ENCODE results near the gene TBC1D17.
"Not testable (repeated sequence)": the region's sequence is repeated elsewhere in the genome, so short reads cannot be mapped to it uniquely, and the experiment has no call there.

Gene TBC1D17

DNA sequence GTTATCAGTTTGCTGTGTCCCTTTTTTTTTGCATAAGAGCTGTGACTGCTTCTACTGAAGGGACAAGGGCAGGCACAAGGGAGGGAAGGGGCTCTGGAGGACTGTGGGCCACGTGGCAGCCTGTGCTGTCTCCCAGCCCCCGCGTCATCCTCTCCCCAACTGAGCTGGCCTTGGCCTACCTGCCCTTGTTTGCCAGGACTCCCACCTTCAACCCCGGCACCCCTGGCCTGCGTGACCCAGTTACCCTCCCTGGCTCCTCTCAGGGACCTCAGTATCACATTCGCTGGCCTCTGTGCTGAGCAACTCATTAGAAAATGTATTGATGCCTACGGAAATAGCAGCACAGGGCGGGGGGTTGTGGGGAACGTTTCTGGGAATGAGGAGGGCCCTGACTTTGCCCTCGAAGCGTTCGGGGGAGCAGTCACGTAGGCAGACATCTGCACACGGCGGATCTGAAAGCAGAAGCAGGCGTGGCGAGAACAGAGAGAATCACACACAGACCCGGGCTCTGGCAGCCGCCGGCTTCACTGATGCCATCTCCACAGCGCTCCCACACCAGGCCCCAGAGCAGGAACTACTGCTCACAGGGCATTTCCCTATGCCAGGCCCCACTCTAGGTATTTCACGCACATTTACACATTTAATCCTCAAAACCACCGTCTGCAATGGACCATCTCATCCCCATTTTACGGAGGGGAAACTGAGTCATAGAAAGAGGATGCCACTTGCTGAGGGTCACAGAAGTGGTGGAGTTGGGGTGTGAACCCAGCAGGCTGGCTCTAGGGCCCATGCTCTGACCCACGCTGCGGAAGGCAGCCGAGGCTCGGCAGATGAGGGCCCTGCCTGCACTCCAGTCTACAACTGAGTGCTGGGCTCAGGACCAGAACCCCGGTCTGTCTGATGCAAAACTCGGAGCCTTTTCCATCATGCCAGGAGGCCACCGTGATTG is 45.8 kb downstream of the TBC1D17 start:
- TF ChIP-seq, protein P1, sequence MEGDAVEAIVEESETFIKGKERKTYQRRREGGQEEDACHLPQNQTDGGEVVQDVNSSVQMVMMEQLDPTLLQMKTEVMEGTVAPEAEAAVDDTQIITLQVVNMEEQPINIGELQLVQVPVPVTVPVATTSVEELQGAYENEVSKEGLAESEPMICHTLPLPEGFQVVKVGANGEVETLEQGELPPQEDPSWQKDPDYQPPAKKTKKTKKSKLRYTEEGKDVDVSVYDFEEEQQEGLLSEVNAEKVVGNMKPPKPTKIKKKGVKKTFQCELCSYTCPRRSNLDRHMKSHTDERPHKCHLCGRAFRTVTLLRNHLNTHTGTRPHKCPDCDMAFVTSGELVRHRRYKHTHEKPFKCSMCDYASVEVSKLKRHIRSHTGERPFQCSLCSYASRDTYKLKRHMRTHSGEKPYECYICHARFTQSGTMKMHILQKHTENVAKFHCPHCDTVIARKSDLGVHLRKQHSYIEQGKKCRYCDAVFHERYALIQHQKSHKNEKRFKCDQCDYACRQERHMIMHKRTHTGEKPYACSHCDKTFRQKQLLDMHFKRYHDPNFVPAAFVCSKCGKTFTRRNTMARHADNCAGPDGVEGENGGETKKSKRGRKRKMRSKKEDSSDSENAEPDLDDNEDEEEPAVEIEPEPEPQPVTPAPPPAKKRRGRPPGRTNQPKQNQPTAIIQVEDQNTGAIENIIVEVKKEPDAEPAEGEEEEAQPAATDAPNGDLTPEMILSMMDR (IDR thresholded peaks at IDR 0.05; ENCODE audit: low read length, missing control alignments), result no peak
- DNase-seq (ENCODE audit: low read depth), result no peak
- H3K4me3 ChIP-seq (replicated peaks; ENCODE audit: low read depth, low read length), result no peak overlapping the region

DNA sequence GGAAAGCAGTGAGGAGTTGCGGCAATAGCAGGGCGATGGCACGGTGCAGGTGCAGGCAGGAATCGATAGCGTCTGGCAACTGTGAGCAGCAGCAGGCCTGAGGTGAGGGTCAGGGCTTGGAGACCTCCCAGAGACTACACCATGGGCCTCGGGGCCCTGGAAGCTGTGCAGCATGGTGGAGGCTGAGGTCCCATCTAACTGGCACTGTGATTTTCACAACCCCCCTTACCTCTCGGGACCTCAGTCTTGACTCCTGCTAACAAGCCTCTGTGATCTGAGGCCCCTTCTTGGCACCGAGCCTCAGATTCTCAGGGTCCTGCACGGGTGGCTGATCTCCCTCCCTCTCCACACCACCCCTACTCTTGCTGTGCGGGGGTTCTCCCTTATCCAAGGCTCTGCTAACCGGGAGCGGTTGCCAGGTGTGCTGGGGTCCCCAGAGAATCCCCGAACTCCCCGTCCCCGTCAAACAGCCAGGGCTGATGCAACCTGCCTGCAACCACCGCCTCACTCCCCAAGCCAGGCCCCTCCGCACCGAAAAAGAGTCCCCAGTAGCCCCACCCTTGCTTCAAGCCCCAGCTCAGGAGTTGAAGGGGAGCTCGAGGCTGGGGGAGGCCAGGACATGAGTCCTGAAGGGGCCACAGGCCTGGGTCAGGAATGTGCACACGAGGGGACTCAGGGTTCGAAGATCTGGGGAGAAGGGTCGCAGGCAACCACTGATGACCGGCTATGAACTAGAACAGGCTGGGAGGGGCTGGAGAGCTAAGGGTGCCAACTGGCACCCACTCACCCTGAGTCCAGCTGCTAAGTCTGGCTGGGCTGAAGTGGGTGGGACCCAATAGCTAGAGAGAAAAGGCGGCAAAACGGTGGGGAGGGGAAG is 46.7 kb downstream of the TBC1D17 start:
- no peak overlapping the region for H3K4me3 ChIP-seq (replicated peaks; ENCODE audit: low read depth, low read length)
- DNase-seq (ENCODE audit: low read depth), result no peak
- TF ChIP-seq, protein P1 (IDR thresholded peaks at IDR 0.05; ENCODE audit: low read length, missing control alignments), result no peak

DNA sequence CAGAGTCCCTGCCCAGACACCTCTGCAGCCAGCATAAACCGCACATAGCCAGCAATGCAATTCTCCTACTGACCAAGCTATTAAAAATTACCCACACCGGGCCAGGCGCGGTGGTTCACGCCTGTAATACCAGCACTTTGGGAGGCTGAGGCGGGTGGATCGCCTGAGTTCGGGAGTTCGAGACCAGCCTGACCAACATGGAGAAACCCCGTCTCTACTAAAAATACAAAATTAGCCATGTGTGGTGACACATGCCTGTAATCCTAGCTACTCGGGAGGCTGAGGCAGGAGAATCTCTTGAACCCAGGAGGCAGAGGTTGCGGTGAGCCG is 47.3 kb downstream of the TBC1D17 start:
- H3K4me3 ChIP-seq (replicated peaks; ENCODE audit: low read depth, low read length); DNase-seq (ENCODE audit: low read depth): not testable (repeated sequence)

DNA sequence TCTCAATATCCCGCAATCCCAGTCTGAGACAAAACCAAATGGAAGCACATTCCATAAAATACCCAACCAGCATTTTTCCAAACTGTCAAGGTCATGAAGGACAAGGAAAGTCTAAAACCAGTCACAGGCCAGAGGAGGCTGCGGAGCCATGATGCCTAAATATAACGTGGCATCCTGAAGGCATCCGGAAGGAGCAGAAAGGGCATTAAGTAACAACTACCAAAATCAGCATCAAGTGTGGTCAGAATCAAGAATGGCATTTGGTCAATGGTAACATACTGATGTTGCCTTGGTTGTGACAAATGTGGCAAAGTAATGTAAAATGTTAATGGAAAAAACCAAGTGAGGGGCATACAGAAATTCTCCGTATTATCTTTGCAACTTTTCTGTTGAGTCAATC is 48.0 kb downstream of the TBC1D17 start:
- DNase-seq (ENCODE audit: low read depth), result no peak
- H3K4me3 ChIP-seq (replicated peaks; ENCODE audit: low read depth, low read length), result no peak overlapping the region
- TF ChIP-seq, protein P1 (IDR thresholded peaks at IDR 0.05; ENCODE audit: low read length, missing control alignments), result no peak

DNA sequence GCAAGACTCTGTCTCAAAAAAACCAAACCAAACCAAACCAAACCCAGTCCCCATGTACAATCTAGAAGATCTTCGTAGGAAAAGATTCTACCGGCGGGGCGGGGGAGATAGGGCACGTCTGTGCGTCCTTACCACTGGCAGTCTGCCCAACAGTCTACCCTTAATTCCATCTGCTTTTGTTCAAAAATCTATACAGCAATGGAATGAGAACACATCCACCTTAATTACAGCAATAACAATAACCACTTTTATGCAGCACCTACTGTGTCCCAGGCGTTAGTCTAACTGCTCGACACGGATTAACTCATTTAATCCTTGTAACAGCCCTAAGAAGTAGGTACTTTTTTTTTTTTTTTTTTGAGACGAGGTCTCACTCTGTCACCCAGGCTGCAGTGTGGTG is 49.0 kb downstream of the TBC1D17 start:
- no peak for DNase-seq (ENCODE audit: low read depth)
- TF ChIP-seq, protein P1 (IDR thresholded peaks at IDR 0.05; ENCODE audit: low read length, missing control alignments), result no peak
- H3K4me3 ChIP-seq (replicated peaks; ENCODE audit: low read depth, low read length), result no peak overlapping the region

DNA sequence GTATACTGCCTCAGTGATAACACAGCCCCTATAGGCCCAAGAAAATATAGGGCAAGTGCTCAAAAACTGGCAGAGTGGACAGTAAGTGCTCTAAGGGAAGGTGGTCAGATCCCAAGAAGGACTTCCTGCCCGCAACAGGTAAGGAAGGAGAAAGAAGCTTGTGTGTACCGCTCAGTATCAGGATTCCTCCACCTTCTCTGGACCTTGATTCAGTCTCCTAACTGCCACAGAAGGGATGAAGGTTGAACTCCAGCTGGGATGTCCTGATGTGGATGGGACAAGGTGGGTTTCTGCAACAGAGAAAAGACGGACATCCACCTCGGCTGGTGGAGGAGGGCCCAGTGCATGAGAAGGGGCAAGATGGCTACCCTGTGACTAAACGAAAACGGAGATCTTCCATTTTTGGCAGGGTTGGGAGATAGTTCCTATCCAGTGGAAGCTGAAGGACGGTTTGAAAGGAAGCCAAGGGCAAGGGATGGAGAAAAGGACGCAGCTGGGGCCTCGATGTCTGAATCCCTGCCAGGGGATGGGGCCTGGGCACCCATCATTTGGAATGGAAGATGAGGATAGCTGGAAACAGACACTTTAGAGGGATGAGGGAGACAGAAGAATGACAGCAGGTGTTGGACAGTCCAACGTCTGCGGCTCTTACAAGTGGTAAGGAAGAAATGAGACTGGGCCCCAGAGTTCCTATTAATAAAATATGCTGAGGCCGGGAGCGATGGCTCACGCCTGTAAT is 50.2 kb downstream of the TBC1D17 start:
- TF ChIP-seq, protein P1 (IDR thresholded peaks at IDR 0.05; ENCODE audit: low read length, missing control alignments), result no peak
- no peak for DNase-seq (ENCODE audit: low read depth)
- H3K4me3 ChIP-seq (replicated peaks; ENCODE audit: low read depth, low read length), result no peak overlapping the region
